Measurements from ENCODE around the gene OR10J5.

OR10J5 gene

DNA sequence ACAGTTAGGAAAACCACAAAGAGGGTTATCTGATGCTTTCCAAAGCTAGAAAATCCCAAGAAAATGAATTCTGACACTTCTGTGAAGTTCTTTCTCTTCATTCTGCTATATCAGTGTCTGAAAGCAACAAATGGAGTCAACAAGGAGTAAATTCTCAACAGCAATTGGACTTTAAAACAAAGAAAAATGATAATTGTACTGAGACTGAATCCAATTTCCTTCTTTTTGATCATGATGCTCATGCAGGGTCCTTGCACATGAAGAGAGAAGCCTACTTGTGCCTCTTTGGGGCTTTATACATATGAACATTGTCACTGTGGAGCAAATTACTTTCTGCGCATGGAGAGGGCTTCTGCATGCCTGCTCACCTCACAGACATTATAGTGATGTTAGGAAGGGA is at the start of gene OR10J5:
OR10J5 (minus strand) TSS at position 101 of the 400 bp plus-strand sequence; CDS start at position 101, 0 bp downstream.
- no peak within 1 kb of the TSS for H3K27ac ChIP-seq
- ChIA-PET POLR2A (ENCODE audit: low non-redundant PET) (no interaction called here), CTCF (no interaction called here)
- TF ChIP-seq CTCF (conservative IDR thresholded peaks at IDR 0.05; ENCODE audit: low read depth) = no peak
- no peak for DNase-seq (ENCODE audit: low spot score)

GRCh38 chr1:159584536-159584935 is 48.7 kb upstream of the OR10J5 start:
- no peak overlapping the region for H3K27ac ChIP-seq
- CTCF ChIA-PET = no interaction called here
- POLR2A ChIA-PET (ENCODE audit: low non-redundant PET) = no interaction called here
- DNase-seq (ENCODE audit: low spot score) = no peak
- TF ChIP-seq CTCF (conservative IDR thresholded peaks at IDR 0.05; ENCODE audit: low read depth) = no peak

DNA sequence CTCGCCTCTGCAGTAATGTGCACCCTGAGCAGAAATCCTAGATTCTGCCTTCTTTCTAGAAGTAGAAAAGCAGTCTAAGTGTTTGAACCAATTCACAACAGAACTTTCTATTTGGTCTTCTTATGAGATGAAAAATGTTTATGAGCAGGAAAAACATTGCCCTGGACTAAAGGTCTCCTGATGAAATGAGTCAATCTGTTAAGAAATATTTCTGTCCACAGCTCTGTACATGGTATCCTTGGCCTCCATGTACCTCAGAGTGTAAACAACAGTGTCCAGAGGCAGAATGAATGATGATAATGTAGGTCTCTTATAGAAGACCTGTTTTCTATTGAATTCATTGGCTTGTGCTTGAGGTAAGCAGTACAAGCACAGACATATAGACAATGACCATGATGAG is 45.6 kb upstream of the OR10J5 start:
- CTCF ChIA-PET = no interaction called here
- POLR2A ChIA-PET (ENCODE audit: low non-redundant PET) = no interaction called here
- TF ChIP-seq CTCF (conservative IDR thresholded peaks at IDR 0.05; ENCODE audit: low read depth) = no peak
- no peak overlapping the region for H3K27ac ChIP-seq
- DNase-seq (ENCODE audit: low spot score) = no peak

GRCh38 chr1:159580340-159580739 is 44.5 kb upstream of the OR10J5 start:
- POLR2A ChIA-PET (ENCODE audit: low non-redundant PET) = no interaction called here
- TF ChIP-seq CTCF (conservative IDR thresholded peaks at IDR 0.05; ENCODE audit: low read depth) = no peak
- CTCF ChIA-PET = no interaction called here
- no peak for DNase-seq (ENCODE audit: low spot score)
- no peak overlapping the region for H3K27ac ChIP-seq

DNA sequence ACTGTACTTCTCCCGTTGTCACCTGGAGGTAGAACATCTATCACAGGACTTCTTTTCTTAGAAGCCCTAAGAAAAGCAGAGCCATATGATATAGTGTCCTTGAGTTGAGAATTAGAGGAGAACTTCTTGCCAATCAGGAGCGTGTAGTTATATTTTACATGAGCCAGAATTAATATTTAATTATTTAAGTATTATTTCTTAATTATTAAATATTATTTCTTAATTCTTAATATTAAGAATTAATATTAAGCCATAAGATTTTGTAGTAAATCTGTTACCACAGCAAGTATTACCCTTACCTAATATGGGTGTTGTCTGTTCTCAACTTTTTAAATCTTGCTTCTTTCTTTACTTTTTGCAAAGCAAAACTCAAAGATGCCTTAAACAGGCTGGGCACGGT is 41.6 kb upstream of the OR10J5 start:
- DNase-seq (ENCODE audit: low spot score) = no peak
- no peak overlapping the region for H3K27ac ChIP-seq
- ChIA-PET CTCF (no interaction called here), POLR2A (ENCODE audit: low non-redundant PET) (no interaction called here)
- no peak for TF ChIP-seq CTCF (conservative IDR thresholded peaks at IDR 0.05; ENCODE audit: low read depth)

GRCh38 chr1:159562680-159563079 is 26.9 kb upstream of the OR10J5 start:
- no peak for TF ChIP-seq CTCF (conservative IDR thresholded peaks at IDR 0.05; ENCODE audit: low read depth)
- CTCF ChIA-PET = no interaction called here
- POLR2A ChIA-PET (ENCODE audit: low non-redundant PET) = no interaction called here
- no peak for DNase-seq (ENCODE audit: low spot score)
- H3K27ac ChIP-seq = no peak overlapping the region

DNA sequence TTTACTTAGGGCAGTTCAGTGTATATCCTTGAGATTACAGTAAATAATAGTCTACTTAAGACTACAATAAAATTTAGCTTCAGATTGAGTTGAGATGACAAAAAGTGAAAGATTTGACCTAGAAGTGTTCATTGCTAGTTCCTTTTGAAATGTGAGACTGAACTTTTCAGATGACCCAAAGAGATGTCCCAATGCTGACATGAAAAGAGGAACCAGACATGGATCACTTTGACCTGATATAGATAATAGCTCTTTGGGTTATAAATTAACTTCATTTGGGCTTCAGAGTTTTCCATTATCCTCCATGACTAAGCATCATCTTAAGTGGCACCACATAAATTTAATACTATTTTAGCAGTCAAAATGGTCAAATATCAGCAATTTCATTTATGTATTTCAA is 25.7 kb upstream of the OR10J5 start:
- POLR2A ChIA-PET (ENCODE audit: low non-redundant PET) = no interaction called here
- DNase-seq (ENCODE audit: low spot score) = no peak
- CTCF ChIA-PET = interaction anchor here (0.6 kb wide), 1 partner anchor 47 kb away, joined by 5 read pairs; no protein-coding TSS in a partner anchor
- H3K27ac ChIP-seq = no peak overlapping the region
- no peak for TF ChIP-seq CTCF (conservative IDR thresholded peaks at IDR 0.05; ENCODE audit: low read depth)
